Smooth muscle cell of the coronary artery (primary cell): ENCODE results near the gene PHC2. TPM values are rescaled to one million over a fixed set of nuclear protein-coding genes. Genes with fewer than 3 reads are reported as not detected.

Experiments
- total RNA-seq: library from RNA; depleted of rRNA; stranded (reverse); fragments of >200 nt; gene quantifications from 2 replicates; pipeline ENCODE4 v1.2.3, GENCODE V29; 2014; ENCODE audit warnings: low replicate concordance

PHC2 gene, protein sequence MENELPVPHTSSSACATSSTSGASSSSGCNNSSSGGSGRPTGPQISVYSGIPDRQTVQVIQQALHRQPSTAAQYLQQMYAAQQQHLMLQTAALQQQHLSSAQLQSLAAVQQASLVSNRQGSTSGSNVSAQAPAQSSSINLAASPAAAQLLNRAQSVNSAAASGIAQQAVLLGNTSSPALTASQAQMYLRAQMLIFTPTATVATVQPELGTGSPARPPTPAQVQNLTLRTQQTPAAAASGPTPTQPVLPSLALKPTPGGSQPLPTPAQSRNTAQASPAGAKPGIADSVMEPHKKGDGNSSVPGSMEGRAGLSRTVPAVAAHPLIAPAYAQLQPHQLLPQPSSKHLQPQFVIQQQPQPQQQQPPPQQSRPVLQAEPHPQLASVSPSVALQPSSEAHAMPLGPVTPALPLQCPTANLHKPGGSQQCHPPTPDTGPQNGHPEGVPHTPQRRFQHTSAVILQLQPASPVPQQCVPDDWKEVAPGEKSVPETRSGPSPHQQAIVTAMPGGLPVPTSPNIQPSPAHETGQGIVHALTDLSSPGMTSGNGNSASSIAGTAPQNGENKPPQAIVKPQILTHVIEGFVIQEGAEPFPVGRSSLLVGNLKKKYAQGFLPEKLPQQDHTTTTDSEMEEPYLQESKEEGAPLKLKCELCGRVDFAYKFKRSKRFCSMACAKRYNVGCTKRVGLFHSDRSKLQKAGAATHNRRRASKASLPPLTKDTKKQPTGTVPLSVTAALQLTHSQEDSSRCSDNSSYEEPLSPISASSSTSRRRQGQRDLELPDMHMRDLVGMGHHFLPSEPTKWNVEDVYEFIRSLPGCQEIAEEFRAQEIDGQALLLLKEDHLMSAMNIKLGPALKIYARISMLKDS
- total RNA-seq: 22.9 and 62.3 TPM in 2 replicates

DNA sequence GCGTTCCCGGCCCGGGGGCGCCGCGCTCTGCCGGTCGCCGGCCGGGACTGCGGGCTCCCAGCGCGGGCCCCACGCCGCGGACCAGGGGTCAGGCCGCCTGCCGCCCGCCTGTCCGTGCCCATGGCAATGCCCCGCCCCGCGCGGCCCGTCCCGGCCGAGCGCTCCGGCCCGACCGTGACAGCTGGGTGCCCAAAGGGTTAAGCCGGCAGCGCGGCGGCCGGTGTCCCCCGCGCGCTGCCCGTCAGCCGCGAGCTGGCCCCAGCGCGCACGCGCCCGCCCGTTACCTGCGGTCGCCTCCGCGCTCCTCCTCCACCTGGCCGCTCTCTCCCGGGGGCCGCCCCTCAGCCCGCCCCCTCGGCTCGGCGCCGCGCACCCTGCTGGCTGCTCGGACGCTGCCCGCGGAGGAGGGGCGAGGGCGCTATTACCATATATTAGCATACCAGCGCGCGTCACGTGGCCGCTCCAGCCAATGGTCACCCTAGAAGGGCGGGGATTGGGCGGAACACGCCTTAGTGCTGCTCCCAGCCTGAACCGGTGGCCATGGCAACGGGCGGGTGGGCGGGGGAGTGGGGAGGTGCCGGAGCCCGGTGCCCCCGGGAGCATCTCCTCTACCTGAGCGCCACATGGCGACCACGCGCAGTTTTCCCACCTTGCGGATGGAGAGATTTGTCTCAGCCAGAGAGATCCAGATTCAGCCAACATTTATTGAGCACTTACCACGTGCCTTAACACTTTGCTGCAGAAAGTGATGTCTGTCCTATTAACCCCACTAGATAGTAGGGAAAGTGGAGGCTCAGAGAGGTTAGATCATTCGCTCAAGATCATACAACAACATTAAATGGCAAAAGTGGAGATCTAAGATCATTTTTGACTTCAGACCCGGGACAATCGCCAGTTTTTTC, at the start of gene PHC2:
Gene PHC2 (minus strand): TSS at position 404 of the 902 bp plus-strand sequence. CDS start 55,556 bp downstream, outside the sequence.

DNA sequence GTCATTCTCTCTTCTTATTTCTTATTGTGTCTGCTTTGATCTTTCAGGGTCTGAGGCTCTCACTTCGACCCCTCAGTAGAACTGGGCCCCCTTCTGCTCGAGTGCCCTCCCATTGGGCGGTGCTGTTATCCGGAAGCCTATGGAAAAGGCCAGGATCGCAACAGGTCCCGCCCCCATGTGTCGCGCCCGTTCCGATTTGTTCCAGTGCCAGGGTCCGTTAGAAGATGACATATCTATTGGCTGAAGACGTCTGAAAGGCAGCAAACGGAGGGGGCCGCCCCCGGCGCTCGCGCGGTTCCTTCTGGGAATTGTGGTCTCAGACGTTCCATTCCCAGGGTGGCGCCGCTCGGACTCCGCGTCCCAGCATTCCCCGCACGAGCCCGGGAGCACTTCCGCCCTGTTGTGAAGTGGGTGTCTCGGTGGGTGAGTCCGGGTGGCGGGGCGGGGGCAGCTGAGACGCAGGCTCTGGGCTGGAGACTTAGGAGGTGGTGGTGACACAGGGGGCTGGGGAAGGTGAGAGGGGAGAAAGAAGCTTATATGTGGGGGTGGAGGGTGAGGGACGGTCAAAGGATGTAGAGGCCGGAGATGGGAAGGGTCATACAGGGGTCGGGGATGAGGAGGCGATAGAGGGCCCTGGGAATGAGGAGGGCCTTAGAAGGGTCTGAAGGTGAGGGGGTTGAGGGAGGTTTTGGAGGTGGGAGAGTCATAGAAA, 41.5 kb upstream of the PHC2 start, which contains the start of gene ZSCAN20:
Gene ZSCAN20 (plus strand): TSS at position 377 of the 712 bp plus-strand sequence. CDS start 6,644 bp downstream, outside the sequence.

DNA sequence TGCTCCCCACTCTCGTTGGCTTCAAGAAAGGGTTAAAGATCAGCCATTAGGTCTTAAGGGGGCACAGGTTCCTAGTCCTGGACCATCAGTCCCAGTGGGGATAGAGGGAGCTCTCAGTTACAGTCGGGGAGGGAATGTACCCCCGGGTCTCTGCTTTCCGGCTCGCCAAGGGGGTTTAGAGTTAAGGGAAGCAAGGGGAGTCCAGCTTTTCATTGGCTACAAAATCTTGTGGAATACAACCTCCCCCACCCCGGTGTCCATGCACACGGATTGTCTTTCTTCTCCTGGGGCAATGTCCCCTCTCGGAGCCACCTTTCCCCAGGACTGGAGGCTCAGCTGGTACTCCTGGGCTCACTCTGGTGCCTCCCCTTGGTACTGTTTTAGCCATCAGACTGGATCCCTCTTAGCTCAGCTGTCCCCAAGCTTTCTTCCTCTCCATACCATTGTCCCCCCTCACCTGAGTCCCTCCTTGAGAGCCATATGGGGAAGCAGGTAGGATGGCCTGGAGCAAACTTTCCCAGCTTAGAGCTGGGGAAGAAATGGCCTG, 110.2 kb downstream of the PHC2 start, which contains the start of gene A3GALT2:
Gene A3GALT2 (minus strand): TSS at position 480 of the 547 bp plus-strand sequence. CDS start 0 bp downstream, at position 480.

Other genes with a start within 250 kb of the PHC2 start
- gene TRIM62, start 249.1 kb downstream of the PHC2 start, total RNA-seq: 0.70 and 2.2 TPM in 2 replicates
- gene ZNF362, start 174.6 kb downstream of the PHC2 start, total RNA-seq: 2.6 and 4.6 TPM in 2 replicates
- not detected in 2 replicates for gene A3GALT2, start 110.0 kb downstream of the PHC2 start, total RNA-seq
- gene ZSCAN20, start 41.5 kb upstream of the PHC2 start, total RNA-seq: 6.9 and 7.7 TPM in 2 replicates